DOHH2 (cell line): ENCODE results near the gene CKMT2.

Experiments used
- EZH2phosphoT487 ChIP-seq: fragments of 200-600 bp; sonication (generic); IDR thresholded peaks from 2 replicates; pipeline ENCODE4 v1.6.1; 2017; ENCODE audit warnings: borderline replicate concordance, mild to moderate bottlenecking, antibody characterized with exemption, low read length, moderate library complexity, mixed read lengths
- TF ChIP-seq, protein P1 (sequence below): fragments of 200-600 bp; sonication (generic); IDR thresholded peaks from one replicate; pipeline ENCODE4 v1.5.1; 2014; ENCODE audit warnings: antibody characterized with exemption, mild to moderate bottlenecking, low read depth, low read length; ENCODE audit not compliant: poor library complexity, severe bottlenecking

DNA sequence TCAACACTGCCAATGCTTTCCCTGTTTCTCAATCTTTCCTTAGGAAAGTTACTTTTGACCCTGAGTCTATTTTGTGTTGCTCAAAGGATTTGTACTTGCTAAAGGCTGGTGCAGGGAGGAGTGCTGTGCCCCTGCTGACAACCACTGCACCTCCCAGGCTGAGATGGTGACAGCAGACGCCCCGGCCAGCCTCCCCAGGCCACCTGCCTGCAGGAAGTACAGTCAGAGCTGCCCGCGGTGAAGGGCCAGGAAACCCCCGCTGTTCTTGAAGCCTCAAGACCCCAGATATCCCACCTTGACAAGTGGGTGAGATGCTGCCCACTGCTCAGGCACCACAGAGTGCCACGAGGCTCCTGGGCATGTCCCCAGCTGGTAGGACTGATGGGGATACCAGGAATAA, 44.2 kb upstream of the CKMT2 start:
- TF ChIP-seq, protein P1, sequence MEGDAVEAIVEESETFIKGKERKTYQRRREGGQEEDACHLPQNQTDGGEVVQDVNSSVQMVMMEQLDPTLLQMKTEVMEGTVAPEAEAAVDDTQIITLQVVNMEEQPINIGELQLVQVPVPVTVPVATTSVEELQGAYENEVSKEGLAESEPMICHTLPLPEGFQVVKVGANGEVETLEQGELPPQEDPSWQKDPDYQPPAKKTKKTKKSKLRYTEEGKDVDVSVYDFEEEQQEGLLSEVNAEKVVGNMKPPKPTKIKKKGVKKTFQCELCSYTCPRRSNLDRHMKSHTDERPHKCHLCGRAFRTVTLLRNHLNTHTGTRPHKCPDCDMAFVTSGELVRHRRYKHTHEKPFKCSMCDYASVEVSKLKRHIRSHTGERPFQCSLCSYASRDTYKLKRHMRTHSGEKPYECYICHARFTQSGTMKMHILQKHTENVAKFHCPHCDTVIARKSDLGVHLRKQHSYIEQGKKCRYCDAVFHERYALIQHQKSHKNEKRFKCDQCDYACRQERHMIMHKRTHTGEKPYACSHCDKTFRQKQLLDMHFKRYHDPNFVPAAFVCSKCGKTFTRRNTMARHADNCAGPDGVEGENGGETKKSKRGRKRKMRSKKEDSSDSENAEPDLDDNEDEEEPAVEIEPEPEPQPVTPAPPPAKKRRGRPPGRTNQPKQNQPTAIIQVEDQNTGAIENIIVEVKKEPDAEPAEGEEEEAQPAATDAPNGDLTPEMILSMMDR: no peak
- TF ChIP-seq EZH2phosphoT487: no peak
